GM11168 (cell line): ENCODE data around the gene KIF27.
"Not testable (repeated sequence)": the region's sequence is repeated elsewhere in the genome, so short reads cannot be mapped to it uniquely, and the experiment has no call there.

ENCODE experiments used
- in situ Hi-C: fragments of 300-500 bp; cut with MboI; formaldehyde crosslinking; loops from one replicate; pipeline ENCODE4 v1.12.0; 2022; ENCODE audit warnings: low sequenced_read_pairs; ENCODE audit not compliant: unreplicated experiment

KIF27 gene, protein sequence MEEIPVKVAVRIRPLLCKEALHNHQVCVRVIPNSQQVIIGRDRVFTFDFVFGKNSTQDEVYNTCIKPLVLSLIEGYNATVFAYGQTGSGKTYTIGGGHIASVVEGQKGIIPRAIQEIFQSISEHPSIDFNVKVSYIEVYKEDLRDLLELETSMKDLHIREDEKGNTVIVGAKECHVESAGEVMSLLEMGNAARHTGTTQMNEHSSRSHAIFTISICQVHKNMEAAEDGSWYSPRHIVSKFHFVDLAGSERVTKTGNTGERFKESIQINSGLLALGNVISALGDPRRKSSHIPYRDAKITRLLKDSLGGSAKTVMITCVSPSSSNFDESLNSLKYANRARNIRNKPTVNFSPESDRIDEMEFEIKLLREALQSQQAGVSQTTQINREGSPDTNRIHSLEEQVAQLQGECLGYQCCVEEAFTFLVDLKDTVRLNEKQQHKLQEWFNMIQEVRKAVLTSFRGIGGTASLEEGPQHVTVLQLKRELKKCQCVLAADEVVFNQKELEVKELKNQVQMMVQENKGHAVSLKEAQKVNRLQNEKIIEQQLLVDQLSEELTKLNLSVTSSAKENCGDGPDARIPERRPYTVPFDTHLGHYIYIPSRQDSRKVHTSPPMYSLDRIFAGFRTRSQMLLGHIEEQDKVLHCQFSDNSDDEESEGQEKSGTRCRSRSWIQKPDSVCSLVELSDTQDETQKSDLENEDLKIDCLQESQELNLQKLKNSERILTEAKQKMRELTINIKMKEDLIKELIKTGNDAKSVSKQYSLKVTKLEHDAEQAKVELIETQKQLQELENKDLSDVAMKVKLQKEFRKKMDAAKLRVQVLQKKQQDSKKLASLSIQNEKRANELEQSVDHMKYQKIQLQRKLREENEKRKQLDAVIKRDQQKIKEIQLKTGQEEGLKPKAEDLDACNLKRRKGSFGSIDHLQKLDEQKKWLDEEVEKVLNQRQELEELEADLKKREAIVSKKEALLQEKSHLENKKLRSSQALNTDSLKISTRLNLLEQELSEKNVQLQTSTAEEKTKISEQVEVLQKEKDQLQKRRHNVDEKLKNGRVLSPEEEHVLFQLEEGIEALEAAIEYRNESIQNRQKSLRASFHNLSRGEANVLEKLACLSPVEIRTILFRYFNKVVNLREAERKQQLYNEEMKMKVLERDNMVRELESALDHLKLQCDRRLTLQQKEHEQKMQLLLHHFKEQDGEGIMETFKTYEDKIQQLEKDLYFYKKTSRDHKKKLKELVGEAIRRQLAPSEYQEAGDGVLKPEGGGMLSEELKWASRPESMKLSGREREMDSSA (N-terminal part only)

DNA sequence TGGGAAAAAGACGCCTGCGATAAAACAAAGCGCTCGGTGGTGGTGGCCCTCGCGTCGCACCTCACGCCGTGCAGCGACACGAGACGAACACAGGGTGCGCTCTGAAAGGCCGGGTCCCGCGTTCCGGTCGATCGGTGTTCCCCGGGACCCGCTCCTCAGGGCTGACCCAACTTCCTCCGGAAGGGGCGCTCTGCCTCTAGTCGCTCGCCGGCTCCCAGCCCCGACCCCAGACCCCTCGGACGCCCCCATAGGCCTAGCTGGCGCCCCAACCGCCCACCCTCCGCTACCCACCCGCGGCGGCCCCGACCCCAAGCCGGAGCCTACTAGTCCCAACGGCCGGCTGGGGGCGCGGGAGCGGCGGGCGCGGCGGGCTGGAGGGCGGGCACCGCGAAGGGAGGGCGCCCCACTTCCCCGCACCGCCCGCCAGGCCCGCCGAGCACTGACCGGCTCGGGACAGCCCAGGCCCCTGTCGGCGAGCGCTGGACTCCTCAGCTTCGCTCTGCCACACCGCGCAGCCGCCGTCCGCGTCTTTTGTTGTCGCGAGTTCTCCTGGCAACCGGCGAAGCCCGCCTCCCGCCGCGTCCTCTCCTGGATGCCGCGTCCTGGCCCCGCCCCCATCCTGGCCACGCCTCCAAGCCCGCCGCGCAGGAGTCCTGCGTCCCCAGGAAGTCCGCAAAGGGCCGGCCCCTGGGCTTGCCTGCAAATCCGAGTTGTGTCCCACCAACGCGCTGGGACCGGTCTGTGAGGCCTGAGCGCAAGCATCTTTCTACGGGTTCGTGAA, at the start of gene KIF27:
KIF27 (minus strand) TSS at position 506 of the 781 bp plus-strand sequence. CDS start 5,841 bp downstream, outside the sequence.
- in situ Hi-C loops: no loop called here

DNA sequence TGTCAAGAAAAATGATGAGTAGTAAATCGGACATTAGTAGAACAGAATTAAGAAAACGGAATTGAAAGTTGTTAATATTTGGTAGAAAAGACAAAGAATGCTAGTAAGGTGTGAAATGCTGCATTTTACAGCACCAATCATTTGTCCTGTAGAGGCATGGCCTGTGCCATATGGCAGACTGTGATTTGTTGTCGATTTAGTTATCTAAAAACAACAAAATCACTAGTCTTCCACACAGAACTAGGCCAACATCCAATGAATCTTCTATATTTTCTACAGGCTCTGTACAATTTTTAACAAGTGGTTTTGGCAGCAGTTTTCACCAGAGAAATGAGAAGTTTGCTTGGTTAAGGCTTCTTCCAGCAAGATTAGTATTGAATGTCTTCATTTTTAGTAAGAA, 48.4 kb upstream of the KIF27 start:
- in situ Hi-C loops: no loop called here

DNA sequence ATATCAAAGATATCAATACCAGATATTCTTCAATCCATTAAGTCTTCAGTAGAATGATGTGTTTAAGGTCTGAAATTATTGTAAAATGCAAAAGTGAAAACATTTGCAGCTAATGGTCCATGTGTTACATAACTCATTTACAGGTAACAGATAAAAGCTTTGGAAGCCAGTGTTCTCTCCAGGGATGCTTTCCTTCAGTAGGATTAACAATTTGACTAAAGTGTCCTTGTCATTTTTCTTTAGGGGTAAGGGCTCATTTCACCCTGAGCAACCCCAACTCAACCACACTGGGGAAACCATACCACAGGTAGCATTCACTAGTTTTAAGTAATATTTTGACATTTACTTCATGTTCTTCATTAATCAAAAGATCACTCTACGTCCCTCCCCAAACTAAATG, 45.8 kb upstream of the KIF27 start:
- in situ Hi-C loops: no loop called here

DNA sequence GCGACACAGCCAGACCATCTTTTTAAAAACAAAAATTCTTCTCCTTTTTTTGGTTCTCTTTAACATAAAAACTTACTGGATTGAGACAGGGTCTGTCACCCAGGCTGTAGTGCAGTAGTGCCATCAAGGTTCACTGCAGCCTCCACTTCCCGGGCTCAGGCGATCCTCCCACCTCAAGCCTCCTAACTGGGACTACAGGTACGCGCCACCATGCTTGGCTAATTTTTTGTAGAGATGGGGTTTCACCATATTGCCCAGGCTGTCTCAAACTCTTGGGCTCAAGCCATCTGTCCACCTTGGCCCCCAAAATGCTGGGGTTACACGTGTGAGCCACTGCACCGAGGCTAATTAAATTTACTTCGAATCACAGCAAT, 45.0 kb upstream of the KIF27 start:
- in situ Hi-C loops: no loop called here

DNA sequence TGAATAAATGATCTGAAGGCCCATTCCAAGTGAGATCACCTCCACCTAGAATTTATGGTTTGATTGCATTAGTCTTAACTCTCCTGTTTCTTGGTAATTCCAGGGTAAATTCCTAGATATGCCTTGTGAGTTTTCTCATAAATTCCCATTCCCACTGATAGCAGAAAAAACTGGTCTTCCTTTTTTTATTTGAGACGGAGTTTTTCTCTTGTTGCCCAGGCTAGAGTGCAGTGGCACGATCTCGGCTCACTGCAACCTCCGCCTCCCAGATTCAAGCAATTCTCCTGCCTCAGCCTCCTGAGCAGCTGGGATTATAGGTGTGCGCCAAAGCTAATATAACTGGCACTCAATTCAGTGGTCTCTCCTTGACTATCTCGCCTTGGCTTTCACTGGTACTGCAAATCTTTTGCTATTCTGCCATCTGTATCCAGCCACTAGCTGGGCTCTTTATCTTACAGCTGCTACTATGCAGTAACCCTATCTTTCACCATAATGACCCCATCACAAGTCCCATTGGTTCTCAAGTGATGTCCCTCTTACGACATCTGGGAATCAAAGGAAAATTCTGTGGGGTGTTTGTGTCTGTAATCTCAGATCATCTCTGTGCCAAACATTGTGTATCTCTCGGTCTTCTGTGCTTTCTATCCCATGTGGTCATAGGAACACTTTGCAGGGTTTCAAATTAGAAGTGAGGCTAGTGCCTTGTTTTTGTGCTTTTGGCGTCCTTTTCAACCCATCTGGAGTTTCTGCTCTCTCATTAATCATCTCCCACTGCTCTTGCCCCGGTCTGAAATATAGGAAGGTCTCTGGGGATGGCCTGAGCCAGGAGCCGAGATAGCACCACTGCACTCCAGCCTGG, 44.3 kb upstream of the KIF27 start:
- in situ Hi-C loops: no loop called here

DNA sequence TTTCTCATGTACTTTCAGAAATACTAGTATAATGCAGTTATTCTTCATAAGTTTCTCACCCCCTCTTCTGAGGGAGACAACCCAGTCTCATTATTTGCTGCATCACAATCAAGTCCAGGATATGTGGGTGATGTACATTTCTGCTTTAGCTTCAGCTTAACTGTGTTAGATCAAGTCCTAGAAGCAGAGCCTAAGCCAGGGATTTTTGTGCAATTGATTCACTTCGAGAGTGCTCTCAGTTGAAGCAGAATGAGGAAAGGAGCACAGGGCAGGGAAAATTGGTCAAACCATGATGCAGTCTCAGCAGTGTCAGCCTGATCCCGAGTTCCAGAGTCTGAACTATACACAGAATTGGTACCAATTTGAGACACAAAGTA, 43.7 kb upstream of the KIF27 start:
- in situ Hi-C loops: no loop called here

DNA sequence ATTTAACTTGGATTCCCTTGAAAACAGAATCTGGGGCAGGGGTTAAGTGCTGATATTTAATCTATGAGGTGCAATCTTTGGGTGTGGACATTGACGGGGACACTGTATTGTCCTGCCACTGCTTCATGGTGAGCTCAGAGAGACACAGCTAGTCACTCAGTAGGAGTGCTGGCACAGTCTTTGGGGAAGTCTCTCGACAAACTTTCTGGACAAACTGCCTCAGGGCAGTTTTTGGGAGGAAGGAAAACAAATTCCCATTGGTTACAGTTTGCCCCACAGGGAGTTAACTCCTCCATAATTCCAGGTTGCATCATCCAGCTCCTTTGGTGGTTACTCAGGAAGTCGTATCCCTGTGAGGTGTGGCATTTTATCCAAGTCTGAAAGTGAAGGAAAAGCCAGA, 40.9 kb upstream of the KIF27 start:
- in situ Hi-C loops: no loop called here

DNA sequence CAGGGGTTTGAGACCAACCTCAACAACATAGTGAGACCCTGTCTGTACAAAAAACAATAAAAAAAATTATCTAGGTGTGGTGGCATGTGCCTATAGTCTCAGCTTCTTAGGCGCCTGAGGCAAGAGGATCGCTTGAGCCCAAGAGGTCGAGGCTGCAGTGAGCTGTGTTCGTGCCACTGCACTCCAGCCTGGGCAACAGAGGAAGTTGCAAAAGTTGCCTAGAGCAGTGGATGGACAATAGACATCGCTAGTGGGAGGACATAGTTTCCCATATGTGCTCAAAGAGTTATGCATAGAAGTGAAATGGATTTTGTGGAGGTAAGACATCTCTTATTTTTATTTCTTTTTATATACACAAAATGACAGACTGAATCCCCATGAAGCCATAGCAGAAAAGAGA, 39.8 kb upstream of the KIF27 start:
- in situ Hi-C loops: no loop called here

DNA sequence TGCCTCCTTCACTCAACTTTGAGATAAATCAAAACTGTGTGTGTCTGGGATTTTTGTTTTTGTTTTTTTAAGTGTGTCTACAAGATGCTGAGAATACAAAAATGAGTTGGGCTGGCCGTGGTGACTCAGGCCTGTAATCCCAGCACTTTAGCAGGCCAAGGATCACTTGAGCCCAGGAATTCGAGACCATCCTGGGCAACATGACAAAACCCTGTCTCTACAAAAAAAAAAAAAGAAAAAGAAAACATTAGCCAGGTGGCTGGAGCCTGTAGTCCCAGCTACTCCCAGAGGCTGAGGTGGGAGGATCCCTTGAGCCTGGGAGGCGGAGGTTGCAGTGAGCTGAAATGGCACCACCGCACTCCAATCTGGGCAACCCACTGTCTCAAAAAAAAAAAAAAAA, 37.8 kb upstream of the KIF27 start:
- in situ Hi-C loops: no loop called here

DNA sequence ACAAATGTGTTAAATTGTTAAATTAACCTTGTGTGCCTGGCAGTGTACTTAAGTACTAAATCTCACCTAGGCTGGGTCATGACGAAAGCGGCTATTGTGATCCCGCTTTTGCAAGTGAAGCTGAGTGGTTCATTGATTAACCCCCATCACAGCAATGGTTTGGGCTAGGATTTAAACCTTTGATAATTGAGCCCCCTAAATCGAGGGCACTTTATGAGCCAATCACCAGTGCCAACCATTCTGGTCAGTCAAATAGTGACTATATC, 35.9 kb upstream of the KIF27 start:
- in situ Hi-C loops: no loop called here

DNA sequence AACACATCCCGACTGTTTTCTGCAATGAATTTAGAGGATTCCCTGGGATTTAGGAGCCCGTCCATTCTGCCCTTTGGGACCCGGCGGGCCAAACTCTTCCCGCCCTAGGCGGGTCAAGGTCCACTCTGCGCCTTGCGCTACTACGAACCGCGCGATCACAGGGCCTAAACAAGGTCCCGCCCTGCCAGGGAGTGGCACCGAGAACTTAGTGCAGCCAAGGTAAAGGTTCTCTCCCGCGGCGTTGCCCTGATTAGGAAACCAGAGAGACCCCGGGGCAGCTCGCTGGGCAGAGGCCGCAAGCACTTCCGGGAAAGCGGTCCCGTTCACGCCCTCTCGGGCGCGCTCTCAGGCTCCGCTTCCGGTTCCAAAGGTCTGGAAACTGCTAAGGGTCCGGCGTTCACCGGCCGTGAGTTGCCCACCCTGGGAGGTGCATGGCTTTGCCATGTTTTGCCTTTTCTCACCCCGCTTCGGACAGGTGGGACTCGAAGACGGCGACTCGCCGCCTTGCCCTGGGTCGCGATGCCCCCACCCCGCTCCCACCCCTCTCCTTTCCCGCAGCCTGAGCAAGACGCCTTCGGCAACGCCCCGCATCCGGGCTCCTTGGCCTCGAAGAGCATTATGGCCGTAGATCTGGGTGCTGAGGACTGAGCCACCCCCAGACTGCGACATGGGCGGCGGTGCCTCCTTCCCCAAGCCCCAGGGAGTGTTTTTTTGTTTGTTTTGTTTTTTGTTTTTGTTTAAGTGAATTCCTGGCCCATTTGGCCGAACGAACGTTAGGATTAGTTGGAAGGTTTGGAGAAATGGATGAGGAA, 35.4 kb upstream of the KIF27 start:
- in situ Hi-C loops: no loop called here

DNA sequence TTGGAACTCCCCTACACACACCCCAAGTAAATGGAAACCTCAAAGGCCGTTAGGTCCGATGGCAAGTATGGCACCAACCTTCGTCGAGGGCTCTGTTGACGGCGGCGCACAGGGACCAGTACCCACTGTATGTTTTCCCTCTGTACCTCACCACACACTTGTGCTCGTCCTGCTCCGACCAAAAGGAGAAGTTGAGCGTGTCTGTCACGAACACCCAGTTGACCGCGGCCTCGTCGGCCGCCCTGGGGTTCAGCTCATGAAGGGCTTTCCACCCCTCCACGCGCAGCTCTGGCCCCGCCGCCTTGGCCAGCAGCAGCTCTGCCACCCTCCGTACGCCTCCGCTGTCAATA, 34.8 kb upstream of the KIF27 start:
- in situ Hi-C loops: no loop called here

DNA sequence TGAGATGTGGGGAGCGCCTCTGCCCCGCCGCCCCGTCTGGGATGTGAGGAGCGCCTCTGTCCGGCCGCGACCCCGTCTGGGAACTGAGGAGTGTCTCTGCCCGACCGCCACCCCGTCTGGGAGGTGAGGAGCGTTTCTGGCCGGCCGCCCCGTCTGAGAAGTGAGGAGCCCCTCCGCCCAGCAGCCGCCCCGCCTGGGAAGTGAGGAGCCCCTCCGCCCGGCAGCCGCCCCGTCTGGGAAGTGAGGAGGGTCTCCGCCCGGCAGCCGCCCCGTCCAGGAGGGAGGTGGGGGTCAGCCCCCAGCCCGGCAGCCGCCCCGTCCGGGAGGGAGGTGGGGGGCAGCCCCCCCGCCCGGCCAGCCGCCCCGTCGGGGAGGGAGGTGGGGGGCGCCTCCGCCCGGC, 26.9 kb upstream of the KIF27 start:
- in situ Hi-C loops: not testable (repeated sequence)

DNA sequence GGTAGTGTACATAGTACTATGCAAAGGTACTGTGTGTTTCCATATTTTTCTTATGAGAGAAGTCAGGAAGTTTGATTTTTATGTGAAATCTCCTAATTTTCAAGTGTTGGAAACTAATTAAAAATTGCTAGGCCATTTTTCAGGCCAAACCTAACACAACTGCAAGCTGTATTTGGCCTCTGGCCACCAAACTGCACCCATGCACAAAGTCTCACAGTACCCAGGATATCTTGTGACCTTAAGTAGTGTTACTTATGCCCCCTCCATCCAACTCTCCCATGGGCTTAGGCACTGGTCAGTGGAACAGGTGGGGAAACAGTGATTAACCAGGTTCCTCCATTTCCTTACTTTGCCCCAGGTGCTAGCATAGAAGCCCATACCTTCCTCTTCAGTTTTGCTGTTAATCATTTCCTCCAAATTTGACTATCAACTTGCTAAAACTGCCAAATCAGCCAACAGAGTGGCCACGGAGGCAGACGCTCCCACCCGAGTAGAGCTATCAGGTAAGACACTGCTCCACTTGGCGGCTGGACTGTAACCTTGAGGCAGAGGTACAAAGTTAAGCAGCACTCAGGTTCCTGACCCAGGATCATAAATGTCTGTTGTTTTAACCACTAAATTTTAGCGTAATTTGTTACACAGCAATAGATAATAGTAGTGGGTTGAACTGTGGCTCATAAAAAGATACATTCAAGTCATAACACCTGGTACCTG, 19.5 kb upstream of the KIF27 start:
- in situ Hi-C loops: loop anchor here (5.0 kb wide), 1 partner anchor 322 kb away; no protein-coding TSS in a partner anchor

DNA sequence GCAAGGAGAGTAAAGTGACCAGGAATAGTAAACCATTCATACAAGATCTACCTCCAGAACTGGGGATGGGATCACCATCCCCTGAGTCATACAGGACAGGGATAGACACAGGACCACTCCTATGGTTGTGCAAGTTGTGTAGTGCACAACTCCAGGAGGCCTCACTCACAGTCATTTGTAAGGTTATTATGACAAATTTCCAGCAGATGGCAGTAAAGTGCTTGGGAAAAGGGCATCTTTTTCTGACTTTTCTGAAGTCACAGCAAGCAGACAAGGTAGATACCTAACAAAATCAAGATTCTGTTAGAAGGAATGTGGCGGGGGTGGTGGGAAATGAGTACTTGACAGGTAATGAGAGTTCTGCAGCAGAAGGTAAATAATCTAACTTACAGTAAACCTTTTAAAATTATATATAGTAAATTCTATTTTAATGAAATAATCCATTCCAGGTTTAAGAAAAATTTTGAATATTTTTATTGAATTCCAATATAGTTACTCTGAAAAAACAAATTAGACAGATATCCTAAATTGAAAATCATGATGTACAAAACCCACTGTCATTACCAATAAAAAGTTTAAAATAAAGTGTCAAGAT, 16.7 kb upstream of the KIF27 start:
- in situ Hi-C loops: loop anchor here (5.0 kb wide), 1 partner anchor 234 kb away; no protein-coding TSS in a partner anchor

DNA sequence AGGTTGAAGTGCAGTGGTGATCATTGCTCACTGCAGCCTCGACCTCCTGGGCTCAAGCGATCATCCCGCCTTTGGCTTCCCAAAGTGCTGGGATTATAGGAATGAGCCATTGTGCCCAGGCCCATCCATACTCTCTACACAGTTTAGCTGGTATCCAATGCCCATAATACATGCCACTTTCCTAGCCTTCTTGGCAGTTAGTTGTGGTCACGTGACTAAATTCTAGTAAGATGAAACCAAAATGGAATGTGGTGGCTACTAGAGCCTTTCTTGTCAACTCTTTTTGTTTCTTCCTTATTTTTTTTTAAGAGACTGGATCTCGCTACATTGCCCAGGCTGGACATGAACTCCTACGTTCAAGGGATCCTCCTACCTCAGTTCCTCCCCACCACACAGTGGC, 15.3 kb upstream of the KIF27 start:
- in situ Hi-C loops: loop anchor here (5.0 kb wide), 1 partner anchor 236 kb away; no protein-coding TSS in a partner anchor

DNA sequence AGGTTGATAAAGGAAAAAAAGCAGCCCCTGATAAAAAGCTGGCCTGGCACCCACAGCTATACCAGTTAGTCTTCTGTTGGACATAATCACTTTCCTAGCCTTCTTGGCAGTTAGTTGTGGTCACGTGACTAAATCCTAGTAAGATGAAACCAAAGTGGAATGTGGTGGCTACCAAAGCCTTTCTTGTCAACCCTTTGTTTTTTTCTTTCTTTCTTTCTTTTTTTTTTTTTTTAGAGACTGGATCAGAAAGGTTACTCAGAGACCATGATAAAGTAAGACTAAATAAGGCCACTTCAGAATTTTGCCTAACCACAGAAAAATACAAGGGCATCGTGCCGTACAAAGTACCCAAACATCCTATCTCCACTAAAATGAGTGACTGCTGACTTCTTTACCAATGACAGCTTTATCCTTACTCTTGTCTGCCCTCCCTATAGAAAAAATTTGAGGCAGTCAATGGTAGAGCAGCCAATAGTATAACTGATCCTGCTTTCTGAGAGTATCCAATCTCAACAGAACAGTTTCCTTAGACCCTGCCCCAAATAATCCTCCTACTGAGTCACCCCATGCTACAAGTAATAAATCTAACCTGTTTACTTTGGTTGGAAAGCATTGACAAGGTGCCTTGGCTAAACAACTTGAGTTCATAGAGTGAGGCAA, 14.2 kb upstream of the KIF27 start:
- in situ Hi-C loops: loop anchor here (5.0 kb wide), 1 partner anchor 237 kb away; no protein-coding TSS in a partner anchor
